Measurements from ENCODE around the gene TSHR. TPM values are rescaled to one million over a fixed set of nuclear protein-coding genes. Genes with fewer than 3 reads are reported as not detected.
A peak's percentile ranks its signal among the peaks of the same experiment; 100 is the strongest.

Gene TSHR
- polyA plus RNA-seq, 5 donors = 0.18 to 0.48 (median 0.30) TPM

DNA sequence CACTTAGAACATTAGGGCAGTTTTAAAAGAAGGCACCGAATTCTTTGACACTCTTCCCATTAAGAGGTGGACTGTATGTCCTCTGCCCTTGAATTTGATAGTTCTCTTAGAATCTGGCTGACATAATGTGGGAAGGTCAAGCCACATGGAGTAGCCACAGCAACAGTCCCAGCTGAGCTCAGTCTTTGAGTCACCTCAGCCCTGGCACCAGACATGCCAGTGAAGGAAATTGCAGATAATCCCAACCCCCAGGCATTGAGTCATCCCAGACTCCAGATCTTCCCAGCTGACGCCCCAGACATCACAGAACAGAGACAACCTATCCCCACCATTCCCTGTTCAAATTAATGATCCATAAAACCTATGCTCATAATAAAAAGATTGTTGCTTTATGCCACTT lies 181.9 kb downstream of the TSHR start:
- DNase-seq = no peak

DNA sequence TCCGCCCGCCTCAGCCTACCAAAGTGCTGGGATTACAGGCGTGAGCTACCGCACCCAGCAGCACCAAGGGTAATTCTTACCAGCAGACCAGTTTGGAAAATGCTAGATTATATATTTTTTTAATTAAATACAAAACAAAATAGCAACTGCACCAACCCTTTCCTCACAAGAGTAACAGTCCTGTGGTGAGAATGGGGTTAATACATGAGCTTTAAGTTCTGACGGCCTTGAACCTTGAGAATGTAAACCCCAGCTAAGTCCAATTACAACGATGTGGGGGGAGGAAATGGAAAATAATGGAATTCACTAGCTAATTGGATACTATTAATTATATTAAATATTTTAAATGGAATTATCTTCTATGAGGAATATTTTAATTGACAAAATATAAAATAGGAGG lies 183.0 kb downstream of the TSHR start:
- DNase-seq = no peak

DNA sequence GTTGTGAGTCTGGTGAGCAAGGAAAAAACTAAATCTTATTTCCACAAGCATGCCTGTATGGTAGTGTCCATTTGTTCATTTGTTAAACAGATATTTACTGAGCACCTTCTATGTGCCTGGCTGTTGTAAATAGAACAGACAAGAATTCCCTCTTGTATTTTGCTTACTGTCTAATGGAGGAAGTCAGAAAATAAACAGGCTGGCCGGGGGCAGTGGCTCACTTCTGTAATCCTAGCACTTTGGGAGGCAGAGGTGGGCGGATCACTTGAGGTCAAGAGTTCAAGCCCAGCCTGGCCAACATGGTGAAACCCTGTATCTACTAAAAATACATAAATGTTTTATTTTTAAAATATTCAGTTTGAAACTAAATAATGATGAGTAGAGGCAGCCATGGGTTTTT lies 186.0 kb downstream of the TSHR start:
- no peak for DNase-seq

DNA sequence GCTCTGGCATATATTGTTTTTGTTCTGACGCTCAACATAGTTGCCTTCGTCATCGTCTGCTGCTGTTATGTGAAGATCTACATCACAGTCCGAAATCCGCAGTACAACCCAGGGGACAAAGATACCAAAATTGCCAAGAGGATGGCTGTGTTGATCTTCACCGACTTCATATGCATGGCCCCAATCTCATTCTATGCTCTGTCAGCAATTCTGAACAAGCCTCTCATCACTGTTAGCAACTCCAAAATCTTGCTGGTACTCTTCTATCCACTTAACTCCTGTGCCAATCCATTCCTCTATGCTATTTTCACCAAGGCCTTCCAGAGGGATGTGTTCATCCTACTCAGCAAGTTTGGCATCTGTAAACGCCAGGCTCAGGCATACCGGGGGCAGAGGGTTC lies 188.4 kb downstream of the TSHR start:
- DNase-seq = no peak

DNA sequence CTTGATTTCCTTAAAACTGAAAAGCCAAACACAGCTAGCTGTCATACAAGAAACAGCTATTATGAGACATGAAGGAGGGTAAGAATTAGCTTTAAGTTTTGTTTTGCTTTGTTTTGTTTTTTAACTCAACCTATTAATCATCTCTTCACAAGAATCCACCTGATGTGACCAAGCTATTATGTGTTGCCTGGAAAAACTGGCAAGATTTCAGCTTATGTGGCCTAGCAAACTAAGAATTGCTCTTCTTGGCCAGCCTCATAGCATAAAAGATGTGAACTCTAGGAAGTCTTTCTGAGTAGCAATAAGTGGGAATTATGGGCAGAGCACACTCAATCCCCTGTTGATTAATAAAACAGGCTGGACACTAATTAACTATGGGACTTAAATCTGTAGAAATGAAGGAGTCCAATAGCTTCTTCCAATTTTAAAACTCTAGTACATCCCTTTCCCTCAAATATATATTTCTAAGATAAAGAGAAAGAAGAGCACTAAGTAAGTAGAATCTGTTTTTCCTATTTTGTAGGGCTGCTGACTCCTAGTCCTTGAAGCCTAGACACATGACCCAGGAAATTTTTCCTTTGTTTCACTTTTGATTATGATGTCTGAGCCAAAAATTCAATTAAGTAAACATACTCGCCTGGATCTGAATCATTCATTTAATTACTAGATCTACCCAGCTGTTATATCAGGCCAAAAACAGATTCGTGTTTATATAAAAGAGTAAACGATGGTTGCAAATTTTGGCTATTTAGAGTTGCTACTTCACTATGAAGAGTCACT lies 189.6 kb downstream of the TSHR start:
- DNase-seq = peak in 1 of 2 donors; percentile 18

DNA sequence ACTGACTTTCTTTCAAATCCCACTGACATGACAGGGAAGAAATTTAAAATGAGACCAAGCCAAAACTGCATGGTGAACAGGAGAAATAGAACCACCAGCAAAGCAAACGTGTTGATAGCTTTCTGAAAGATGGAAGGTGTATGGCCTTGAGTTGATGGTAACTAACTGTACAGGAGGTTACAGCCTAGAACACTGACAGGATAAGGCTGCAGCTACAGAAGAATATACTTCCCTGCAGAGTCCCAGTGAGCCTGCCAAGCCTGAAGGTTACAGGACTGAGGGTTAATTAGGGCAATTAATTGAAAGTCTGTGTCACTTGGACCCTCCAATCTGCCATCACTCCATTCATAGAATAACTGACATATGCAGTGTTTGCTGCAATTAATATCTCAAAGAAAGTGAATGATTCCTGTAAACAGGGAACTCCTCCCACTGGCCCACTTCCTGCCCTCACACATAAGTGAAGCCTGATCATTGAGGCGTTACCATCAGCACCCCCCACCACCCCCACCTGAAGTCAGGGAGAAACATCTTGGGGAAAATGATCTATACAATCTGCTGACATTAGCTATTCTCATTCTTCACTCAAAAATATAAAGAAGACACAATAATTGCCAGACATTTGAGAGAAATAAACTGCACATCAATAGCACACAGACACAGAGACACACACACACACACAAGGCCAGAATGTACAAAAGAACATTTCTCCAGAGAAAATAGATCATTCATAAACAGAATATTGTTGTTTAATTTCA lies 191.9 kb downstream of the TSHR start:
- no peak for DNase-seq

DNA sequence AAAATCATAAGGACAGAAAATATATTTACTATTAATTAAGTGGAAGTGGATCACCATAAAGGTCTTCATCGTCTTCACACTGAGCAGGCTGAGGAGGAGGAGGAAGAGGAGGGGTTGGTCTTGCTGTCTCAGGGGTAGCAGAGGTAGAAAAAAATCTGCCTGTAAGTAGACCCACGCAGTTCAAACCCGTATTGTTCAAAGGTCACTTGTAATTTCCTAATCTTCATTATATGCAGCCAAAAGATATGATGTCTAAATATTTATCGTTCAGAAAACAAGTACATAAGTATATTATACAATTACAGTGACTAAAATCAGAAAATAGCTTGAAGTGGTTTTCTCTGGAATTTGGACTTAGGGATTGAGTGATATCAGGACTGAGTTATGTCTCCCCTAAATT lies 193.2 kb downstream of the TSHR start:
- no peak for DNase-seq

DNA sequence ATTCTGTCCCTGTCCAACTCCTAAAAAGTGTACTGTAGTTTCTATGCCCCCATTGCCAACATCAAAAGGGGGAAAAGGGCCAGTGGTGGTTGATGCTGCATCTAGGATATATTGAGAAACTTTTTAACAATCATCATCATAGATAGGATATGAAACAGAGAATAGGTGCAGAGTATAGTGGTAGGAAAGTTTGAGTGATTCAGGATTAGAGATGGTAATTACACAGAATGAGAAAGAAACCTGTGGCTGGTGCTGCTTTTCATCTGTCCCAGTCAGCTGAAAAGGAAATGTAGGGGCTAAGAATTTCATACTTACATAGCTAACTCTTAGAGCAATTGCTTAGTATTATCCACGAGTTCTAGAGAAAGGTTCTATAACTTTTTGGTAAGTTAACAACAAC lies 197.8 kb downstream of the TSHR start:
- DNase-seq = no peak

DNA sequence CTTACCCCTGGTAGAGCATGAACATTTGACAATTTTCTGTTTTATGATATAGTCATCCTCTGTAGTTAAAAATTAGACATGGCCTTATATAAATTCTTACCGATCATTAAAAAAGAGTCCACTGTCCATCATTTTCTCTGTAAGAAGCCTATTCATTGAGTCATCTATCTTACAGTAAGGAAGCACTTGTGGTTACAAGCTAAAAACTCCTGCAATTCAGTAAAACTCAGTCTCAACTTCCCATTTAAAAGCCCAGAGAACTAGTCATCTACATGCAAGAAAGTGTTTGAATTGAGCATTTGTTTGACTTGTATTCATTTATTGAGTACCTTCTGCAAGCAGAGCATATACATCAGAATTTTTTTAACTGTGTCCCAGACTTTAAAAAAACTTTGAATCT lies 202.0 kb downstream of the TSHR start:
- no peak for DNase-seq

DNA sequence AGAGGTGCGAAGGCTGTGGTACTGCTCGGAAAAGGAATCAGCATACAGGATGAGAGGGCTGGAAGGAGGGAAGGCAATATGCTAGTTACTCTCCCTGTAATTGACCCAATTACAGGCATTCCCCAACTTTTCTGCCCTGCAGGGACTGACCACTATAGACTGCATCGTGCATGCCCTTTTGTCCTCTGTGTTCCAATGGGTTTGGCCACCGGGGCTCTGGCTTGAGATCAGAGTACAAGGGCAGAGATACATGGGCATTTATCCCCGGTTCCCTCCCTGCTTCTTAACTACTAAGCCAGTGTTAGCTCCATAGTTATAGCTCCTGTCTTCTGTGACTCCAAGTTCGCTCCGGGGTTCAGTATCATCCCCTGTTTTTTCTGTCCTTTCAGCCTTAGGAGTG lies 205.7 kb downstream of the TSHR start:
- no peak for DNase-seq

DNA sequence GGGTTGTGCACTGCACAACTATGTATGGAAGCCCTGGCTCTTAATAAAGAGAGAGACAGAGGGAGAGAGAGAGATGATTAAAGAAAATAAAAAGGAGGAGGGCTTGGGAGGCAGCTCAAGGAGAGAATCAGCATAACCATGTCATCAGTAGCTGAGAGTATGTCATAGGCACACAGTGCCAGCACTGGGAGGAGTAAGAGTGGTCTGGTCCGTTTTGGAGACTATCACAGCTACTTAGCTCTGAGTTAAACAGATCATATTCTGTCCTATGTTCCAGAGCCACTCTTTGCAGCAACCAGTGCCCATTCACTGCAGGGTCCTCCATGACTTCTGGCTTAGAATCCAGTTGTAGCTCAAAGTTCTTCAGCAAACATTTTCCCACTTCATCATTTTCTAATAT lies 206.3 kb downstream of the TSHR start:
- DNase-seq = no peak

DNA sequence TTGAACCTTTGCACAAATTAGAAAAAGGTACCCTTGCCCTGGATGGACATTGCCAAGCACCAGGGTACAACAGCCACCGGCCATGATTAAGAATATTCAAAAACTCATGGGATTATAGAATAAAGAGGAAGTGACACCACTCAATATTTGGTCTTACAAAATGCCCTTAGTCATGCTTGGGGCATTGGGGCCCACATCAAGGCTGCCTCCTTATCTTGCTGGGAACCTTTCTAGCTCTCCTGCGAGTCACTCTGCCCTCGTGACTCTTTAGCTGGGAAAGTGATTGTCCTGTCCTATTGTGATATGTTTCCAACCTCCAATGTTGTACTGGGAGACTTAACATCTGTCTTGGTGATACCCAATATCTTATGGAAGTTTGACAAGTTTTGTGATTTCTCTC lies 207.5 kb downstream of the TSHR start:
- no peak for DNase-seq

DNA sequence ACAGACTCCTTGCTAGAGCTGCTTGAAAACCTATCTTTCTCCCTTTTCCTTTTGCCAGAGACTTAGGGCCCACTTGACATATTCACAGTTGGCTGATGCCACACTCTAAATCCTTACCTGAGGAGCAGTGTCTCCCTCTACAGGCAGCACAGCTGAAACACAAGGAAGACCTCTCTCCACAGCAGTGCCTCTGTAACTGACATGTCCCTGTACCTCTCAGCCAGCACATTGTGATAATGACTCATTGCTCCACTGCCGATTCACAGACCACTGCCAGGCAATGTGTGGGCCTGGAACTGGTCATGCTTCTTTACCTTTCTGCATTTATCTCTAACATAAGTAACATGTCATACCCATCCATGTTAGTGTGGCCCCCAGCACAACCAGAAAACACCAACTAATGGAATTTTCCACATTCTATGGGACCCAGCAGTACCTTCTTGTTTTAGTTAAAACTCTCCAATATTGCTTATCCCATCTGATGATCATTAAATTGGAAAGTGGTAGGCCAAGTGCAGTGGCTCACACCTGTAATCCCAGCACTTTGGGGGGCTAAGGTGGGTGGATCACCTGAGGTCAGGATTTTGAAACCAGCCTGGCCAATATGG lies 208.8 kb downstream of the TSHR start:
- DNase-seq = peak; percentile 19 to 22

DNA sequence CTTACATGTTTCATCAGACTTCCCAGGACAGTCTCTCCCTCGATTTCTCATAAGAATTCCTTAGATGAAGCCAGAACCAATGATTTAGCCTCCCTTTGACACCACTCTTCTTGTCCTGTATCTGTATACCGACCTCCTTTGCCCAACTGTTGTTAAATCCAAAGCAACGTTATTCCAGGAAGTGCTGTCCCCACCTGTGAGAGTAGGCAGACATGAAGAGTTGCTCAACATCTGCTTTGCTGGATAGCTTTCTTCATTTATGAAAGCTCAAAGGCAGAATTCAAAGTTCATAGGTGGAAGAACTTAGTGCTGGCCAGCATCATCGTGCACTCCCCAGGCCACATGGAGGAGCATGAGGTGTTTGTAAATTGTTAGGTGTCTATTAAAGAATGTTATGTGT lies 209.8 kb downstream of the TSHR start:
- no peak for DNase-seq

DNA sequence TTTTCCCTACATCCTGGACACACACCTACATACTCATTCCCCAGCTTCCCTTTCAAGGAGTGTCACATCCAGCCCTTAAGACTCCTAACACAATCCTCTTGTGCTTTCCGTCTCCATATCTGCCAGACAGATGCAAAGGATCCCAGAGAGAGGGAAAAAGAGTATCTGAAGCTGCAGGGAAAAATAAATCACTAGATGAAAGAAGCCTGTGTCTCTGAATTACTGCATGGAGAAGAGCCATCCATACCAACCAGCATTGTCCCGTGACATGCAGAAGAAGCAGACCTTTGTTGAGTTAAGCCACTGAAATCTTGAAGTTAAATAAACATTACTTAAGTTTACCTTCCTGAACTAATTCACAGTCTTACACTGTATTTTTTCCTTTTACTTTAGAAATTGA lies 210.7 kb downstream of the TSHR start:
- no peak for DNase-seq

DNA sequence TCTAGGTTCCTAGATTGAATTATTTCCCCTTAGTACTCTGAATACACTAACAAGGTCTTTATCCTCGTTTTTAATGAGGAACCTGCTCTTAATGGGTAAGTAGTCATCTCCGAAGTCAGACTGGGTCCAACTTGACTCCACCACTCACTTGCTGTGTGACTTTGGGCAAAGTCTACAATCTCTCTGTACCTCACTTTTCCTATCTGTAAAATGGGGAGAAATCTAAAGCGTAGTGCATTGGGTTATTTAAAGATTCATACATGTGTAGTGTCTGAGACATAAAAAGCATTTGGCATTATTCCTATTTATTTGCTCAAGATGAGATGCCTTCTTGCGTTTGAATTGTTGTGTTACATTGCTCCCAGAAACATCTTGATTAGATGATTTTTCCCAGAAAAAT lies 213.8 kb downstream of the TSHR start:
- no peak for DNase-seq

DNA sequence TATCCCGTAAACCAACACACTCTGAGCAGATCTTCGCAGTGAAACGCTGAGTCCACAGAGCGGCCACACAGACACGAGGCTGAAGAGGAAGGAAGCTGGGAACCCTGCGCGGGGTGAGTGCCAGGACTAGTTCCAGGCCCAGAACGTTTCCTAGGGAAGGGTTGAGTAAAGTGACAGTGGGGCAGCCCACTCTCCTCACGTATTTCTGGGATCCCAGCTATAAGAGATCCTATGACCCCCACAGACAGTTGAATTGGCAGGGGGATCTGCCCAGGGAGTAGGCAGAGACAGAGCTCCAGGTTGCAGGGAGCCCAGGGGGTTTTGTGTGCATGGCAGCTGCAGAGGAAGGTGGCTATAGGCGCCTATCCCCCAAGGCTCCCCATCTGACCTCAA lies 214.3 kb downstream of the TSHR start:
- DNase-seq = peak; percentile 35 to 41

DNA sequence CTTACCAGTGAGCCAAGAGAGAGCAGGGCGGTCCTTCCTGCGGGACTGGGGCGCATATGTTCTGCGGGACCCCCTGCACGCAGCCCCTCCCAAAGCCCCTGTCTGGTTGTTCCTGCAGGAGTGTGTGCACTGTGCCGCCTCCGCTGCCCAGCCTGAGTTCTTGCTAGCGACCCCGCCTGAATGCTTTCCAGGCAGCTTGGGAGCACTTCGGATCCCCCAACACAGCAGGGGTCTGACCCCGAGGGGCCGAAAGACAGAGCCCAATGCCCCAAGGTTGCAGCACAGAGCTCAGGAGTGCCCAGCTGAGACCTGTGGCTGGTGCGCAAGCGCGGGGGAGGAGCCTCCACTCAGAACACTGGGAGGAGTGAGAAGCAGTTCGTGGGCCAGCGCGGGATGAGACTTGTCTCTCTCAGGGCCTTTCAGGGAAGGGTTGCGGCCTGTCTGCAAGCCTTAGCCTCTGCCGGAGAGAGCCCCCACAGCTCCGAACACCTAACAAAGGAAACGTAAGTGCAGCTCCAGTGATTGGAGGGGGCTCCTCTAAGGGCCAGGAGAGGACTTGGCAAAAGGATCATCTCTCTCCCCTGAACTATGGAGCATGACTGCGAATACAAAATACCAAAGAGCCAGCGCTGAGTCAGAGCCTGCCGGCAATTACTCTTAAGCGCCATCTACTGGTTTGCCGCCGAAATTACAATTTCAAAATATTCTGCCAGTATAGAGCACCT lies 214.8 kb downstream of the TSHR start:
- DNase-seq = peak; percentile 90 to 93

DNA sequence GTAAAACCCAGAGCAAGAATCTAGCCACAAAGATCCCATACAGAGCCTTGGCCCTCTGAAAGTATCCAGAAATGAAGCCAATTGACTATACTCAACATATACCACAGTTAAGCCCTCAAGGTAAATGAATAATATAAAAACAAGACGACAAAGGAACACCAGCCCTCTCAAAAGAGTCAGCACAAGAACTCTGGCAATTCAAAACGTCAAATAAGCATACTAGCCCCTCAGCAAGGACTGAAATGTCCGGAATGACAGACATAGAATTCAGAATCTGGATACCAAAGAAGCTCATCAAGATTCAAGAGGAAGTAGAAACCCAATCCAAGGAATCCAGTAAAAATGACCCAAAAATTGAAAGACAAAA lies 215.4 kb downstream of the TSHR start:
- no peak for DNase-seq

DNA sequence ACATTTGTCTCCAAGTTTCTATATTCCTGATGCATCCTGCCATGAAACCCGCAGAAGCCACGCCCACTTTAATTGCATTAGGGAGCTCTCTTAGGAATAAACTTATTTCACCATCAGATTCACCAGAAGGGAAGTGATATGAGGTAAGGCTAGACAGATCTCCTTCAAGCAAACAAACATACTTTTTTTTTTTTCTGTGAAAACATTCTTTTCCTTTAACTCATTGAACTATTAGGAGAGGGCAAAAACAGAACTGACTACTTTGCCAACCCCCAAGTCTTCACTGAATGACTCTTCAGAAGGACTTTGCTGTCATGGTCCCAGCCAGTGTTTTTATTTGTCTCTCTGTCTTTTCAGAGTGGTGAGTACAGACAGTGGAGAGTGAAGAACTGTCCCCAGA lies 216.9 kb downstream of the TSHR start:
- no peak for DNase-seq

DNA sequence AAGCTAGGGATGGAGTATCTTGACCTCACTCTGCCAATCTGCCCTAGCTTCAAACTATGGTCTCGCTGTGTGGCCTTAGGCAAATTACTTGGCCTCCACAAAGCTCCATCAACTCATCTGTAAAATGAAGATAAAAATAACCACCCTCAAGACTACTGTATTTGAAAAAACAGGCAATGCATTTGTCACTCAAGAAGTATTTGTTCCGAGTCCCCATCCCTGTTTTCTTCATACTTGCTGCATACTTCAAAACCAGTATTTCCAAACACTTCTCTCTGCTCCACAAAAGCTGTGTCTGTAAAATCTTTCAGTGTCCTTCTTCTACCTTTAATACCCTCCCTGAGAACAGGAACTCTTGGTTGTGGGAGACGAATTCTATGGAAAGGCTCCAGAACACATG lies 217.5 kb downstream of the TSHR start:
- DNase-seq = no peak

DNA sequence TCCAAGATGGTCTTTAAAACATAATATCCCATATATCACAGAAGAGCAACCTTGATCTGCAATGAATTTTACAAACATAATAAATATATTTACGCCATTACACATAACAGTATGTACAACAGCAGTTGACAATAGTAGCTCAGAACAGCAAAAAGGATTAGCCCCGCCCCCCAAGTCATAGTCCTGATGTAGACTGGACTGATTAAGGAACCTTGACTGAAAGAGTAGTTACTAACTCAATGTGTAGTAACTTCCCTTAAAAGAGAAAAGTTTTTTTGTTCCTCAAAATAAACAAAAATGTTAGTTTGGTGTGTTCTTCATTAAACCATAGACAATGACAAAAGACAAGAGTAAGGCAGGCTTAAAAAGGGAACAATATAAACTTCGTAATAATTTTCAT lies 220.8 kb downstream of the TSHR start:
- no peak for DNase-seq

DNA sequence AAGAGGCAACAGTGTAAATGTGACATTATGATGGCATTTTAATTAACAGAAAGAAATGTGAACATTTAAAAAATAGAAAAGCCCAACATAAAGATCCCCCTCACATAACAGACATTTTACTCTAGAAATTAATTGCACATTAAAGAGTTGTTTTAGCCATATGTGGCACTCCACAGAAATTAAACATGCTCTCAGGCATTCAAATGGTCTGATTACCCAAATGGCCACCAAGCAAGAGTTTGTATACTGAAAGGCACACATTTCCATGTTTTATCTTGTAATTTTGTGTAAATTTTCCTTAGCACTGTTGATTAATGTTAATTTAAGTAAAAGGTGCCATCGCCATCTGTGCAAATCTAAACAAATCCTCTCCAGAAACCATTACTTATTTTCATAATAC lies 221.8 kb downstream of the TSHR start:
- peak in 1 of 2 donors; percentile 4 for DNase-seq
